IPS-18a (cell line): Measurements from ENCODE around the gene ARF5.

Source experiments
- H3K27ac ChIP-seq: one replicate; pipeline ENCODE4 v1.5.1; 2013; ENCODE audit warnings: low read length
- H3K27me3 ChIP-seq: one replicate; pipeline ENCODE4 v1.6.1; 2013; ENCODE audit warnings: mild to moderate bottlenecking, low read length; ENCODE audit not compliant: control insufficient read depth, insufficient read depth
- H3K36me3 ChIP-seq: one replicate; pipeline ENCODE4 v1.6.1; 2013; ENCODE audit warnings: low read depth, low read length; ENCODE audit not compliant: control insufficient read depth
- H3K4me1 ChIP-seq: one replicate; pipeline ENCODE4 v1.6.1; 2013; ENCODE audit warnings: low read depth, low read length; ENCODE audit not compliant: control insufficient read depth
- H3K4me3 ChIP-seq: one replicate; pipeline ENCODE4 v1.5.1; 2013; ENCODE audit warnings: low read length
- H3K9ac ChIP-seq: one replicate; pipeline ENCODE4 v1.6.1; 2013; ENCODE audit warnings: mild to moderate bottlenecking, low read length, moderate library complexity
- H3K9me3 ChIP-seq: one replicate; pipeline ENCODE4 v1.6.1; 2013; ENCODE audit warnings: low read depth, low read length; ENCODE audit not compliant: control insufficient read depth

ARF5 gene

DNA sequence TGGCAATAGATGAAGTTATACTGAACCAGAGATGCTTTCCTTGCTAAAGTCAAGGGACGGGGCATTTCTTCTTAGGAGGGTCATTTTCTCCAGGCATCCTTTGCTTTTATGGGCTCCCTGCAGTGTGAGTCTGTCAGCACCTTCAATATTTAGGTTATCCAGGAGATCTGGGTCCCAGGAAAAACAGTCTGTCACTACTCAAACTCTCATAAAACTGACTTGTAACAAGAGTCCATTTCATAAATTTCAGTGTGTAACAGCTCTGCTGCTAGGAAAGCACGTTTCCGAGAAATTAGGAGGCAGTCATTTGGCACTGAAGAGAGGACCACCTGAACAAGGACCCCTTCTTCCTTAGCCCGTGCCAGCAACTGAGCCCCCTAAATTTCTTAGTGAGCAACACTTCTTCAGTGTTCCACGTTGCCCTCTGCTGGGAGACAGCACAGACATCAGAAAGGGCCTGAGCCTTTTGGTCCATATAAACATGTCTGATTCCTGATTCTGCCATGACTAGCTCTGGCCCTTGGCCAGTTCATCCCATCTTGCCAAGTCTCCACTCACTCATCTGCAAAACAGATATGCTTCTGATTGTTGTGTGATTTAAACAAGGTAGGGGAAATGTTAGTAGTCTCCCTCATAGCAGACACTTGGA is 10.1 kb upstream of the ARF5 start:
- Histone ChIP-seq H3K36me3 (peaks cover 18% of the 10 kb centered on the region), H3K4me1 (no peaks in the 10 kb centered on the region), H3K27ac (no peak overlapping the region), H3K27me3 (no peaks in the 10 kb centered on the region), H3K4me3 (no peak overlapping the region), H3K9me3 (no peaks in the 10 kb centered on the region), H3K9ac (no peak overlapping the region)

- H3K4me3 ChIP-seq = no peak overlapping the region
- H3K4me1 ChIP-seq = no peaks in the 10 kb centered on the region
- H3K36me3 ChIP-seq = peaks cover 18% of the 10 kb centered on the region
- H3K27ac ChIP-seq = no peak overlapping the region
- H3K9ac ChIP-seq = no peak overlapping the region
- H3K27me3 ChIP-seq = no peaks in the 10 kb centered on the region
- H3K9me3 ChIP-seq = no peaks in the 10 kb centered on the region
These were observed 9.4 kb upstream of the ARF5 start for GRCh38 chr7:127578711-127579275.

GRCh38 chr7:127580612-127581011 is 7.6 kb upstream of the ARF5 start:
- Histone ChIP-seq H3K9me3 (no peaks in the 10 kb centered on the region), H3K9ac (no peak overlapping the region), H3K36me3 (peaks cover 18% of the 10 kb centered on the region), H3K4me3 (no peak overlapping the region), H3K27ac (no peak overlapping the region), H3K4me1 (peaks cover 4% of the 10 kb centered on the region), H3K27me3 (no peaks in the 10 kb centered on the region)

DNA sequence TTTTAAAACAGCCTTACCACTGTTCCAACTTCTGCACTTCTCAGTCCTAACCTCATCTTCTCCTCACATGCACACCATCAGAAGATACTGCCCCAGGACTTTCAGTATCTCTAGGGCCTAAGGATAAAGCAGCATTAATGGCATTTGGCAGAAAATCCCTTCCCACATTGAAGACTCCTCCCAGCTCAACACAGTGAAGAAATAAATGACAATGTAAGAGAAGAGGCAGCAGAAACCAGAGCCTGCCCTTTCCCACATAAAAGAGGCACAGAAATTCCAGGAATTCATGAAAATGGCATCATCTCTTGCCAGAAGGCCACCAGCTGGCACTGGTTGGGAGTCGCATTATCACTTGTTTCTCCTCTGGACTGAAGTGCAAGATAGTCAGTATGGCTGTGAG is 6.5 kb upstream of the ARF5 start:
- Histone ChIP-seq H3K9ac (no peak overlapping the region), H3K27me3 (peaks cover 10% of the 10 kb centered on the region), H3K4me1 (peaks cover 4% of the 10 kb centered on the region), H3K36me3 (peaks cover 18% of the 10 kb centered on the region), H3K9me3 (no peaks in the 10 kb centered on the region), H3K27ac (no peak overlapping the region), H3K4me3 (no peak overlapping the region)

DNA sequence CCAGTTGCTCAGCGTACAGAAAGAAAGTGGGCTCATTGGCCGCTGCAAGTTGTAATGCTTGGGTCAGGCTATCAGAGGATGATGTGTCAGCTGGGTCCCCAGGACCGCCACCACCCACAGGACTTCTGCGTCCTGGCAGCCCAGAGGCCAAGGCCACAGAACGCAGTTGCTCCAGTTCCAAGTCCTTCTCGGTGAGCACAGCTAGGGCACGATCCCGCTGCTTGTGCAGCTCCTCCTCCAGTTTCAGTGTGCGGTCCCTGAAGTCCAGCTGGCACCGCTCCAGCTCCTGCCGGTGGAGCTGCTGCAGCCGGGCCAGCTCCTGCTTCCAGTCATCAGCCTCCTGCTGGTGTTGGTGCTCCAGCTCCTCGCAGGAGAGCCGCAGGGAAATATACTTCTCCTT is 5.8 kb upstream of the ARF5 start:
- Histone ChIP-seq H3K36me3 (peaks cover 18% of the 10 kb centered on the region), H3K9me3 (no peaks in the 10 kb centered on the region), H3K4me1 (peaks cover 4% of the 10 kb centered on the region), H3K4me3 (no peak overlapping the region), H3K27me3 (peaks cover 17% of the 10 kb centered on the region), H3K27ac (no peak overlapping the region), H3K9ac (no peak overlapping the region)

GRCh38 chr7:127584648-127585043 is 3.6 kb upstream of the ARF5 start:
- no peaks in the 10 kb centered on the region for H3K9me3 ChIP-seq
- peaks cover 22% of the 10 kb centered on the region for H3K27me3 ChIP-seq
- H3K4me1 ChIP-seq = peaks cover 8% of the 10 kb centered on the region
- peaks cover 18% of the 10 kb centered on the region for H3K36me3 ChIP-seq
- H3K27ac ChIP-seq = no peak overlapping the region
- peak overlapping the region; percentile 60 for H3K9ac ChIP-seq
- H3K4me3 ChIP-seq = peak overlapping the region; percentile 77

DNA sequence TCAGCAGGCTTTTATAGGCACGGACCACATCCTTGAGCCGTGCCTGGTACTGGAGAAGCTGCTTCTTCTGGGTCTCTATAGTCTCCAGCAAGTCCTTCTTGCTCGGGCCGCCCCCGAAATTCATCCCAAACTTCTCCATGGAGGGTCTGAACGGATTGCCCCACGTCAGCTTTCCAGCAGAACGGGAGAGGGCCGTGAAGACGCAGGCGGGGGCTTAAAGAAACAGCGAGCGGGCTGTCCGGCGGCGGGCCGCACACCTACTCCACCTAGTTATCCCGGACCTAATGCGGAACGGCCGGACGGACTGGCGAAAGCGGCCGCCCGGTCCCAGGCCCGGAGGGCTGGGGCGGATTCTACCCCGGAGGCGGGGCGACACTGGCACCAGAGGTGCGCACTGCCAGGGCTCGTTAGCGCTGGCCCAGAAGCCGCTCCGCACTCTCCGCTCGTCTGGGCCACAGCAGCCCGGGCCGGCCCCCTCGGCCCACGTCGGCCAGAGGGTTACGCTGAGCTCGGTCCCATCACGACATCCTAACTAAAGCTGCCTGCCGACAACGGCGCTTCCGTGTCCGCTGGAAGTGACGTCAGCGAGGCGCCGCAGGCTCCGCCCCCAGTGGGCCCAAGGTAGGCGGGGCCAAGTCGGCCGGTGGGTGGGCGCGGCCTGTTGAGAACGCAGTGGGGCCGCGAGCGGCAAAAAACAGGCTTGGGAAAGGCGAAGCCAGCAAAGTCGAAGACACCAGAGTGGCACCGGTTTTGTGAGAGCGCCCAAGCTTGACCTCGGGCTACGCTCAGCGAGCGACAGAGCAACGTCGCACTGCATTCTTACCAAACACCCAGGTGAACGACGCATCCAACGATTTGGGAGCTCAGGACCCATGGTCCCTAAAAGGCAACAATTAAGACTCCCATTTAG is 2.9 kb upstream of the ARF5 start, which contains the start of gene GCC1:
GCC1 (minus strand) TSS at position 553 of the 910 bp plus-strand sequence; CDS start at position 139, 414 bp downstream.
- H3K27ac ChIP-seq = no peak within 1 kb of the TSS

GRCh38 chr7:127586346-127586745 is 1.9 kb upstream of the ARF5 start:
- no peak overlapping the region for H3K9ac ChIP-seq
- no peaks in the 10 kb centered on the region for H3K9me3 ChIP-seq

More for the DNA sequence above, 2.9 kb upstream of the ARF5 start, which contains the start of gene GCC1:
- Histone ChIP-seq H3K4me3 (peak within 1 kb of the TSS; percentile 77), H3K9me3 (no peaks in the 10 kb centered on the region), H3K27me3 (peaks cover 22% of the 10 kb centered on the region), H3K36me3 (peaks cover 18% of the 10 kb centered on the region), H3K4me1 (peaks cover 8% of the 10 kb centered on the region), H3K9ac (peak within 1 kb of the TSS; percentile 60)

GRCh38 chr7:127587663-127588018 is 570 bp upstream of the ARF5 start:
- H3K36me3 ChIP-seq = peaks cover 17% of the 10 kb centered on the region
- no peak overlapping the region for H3K9ac ChIP-seq
- H3K4me3 ChIP-seq = peak overlapping the region; percentile 62
- no peaks in the 10 kb centered on the region for H3K9me3 ChIP-seq
- no peak overlapping the region for H3K27ac ChIP-seq
- peaks cover 22% of the 10 kb centered on the region for H3K27me3 ChIP-seq
- peaks cover 8% of the 10 kb centered on the region for H3K4me1 ChIP-seq

More at GRCh38 chr7:127586346-127586745, 1.9 kb upstream of the ARF5 start:
- Histone ChIP-seq H3K36me3 (peaks cover 24% of the 10 kb centered on the region), H3K27me3 (peaks cover 22% of the 10 kb centered on the region), H3K27ac (no peak overlapping the region), H3K4me3 (no peak overlapping the region), H3K4me1 (peaks cover 8% of the 10 kb centered on the region)

DNA sequence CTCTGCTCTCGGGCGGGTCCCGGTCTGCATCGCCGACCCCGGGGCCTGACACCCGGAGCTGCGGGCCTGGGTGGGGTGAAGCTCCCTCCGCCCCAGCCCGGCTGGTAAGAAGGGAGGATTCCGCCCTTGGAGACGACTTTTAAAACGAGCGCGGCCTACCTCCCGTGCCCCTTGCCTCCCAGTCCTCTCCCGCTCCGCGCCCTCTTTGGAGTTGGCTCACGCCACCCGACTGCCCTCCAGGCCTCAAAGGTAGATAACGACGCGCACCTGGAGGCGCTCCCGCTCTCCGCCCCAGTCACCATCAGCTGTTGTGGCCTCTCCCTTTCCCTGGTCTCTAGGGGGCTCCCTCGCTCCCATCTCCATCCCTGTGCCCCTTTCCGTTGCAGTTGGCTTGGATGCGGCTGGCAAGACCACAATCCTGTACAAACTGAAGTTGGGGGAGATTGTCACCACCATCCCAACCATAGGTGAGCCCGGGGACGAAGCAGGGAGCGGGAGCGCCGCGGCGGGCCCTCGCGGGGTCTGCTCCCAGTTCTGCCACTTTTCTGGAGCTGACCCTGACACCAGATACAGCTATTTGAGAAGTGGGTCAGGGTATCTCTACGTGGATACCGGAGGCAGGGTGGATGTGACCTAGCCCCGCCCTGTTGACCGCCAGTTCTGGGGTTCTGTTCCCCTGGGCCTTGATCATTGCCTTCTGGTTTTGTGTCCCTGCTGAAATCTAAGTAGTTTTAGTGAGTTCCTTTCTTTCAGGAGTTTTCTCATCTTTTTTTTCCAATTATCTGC is 679 bp downstream of the ARF5 start:
- peak overlapping the region; percentile 29 for H3K27ac ChIP-seq
- H3K9ac ChIP-seq = peak overlapping the region; percentile 84
- H3K4me3 ChIP-seq = peak overlapping the region; percentile 81
- H3K9me3 ChIP-seq = no peaks in the 10 kb centered on the region
- peaks cover 13% of the 10 kb centered on the region for H3K36me3 ChIP-seq
- H3K4me1 ChIP-seq = peaks cover 8% of the 10 kb centered on the region
- peaks cover 22% of the 10 kb centered on the region for H3K27me3 ChIP-seq

DNA sequence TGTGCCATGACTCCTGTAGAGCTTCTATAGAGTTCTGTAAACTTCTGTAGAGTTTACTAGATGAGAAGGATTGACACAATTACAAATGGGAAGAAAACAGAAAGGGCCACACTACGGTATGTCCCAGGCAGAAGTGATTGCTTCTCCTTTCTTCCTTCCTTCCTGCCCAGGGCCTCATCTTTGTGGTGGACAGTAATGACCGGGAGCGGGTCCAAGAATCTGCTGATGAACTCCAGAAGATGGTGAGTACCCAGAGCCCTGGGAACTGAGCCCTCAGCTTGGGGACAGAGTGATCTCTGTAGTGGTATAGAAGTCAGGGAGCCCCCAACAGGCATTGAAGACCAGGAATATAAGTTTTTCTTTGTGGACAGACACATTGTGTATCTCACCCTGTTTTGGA is 1.7 kb downstream of the ARF5 start:
- Histone ChIP-seq H3K27ac (no peak overlapping the region), H3K36me3 (peaks cover 13% of the 10 kb centered on the region), H3K4me3 (no peak overlapping the region), H3K9ac (no peak overlapping the region), H3K9me3 (no peaks in the 10 kb centered on the region), H3K4me1 (peaks cover 4% of the 10 kb centered on the region), H3K27me3 (peaks cover 22% of the 10 kb centered on the region)
